ENCODE data around the gene EHD3. TPM values are rescaled to one million over a fixed set of nuclear protein-coding genes. Genes with fewer than 3 reads are reported as not detected.

The EHD3 gene
- total and polyA plus RNA-seq, 4 donors = 7.2 to 20.2 (median 13.2) TPM

GRCh38 chr2:31263636-31264190 is 29.8 kb downstream of the EHD3 start:
- TF ChIP-seq ATF3 (IDR thresholded peaks at IDR 0.05) (no peak), RAD21 (IDR thresholded peaks at IDR 0.05) (peak in 1 of 2 donors; percentile 22), RXRA (IDR thresholded peaks at IDR 0.05) (no peak), ZBTB33 (IDR thresholded peaks at IDR 0.05) (no peak), HNF4A (conservative IDR thresholded peaks at IDR 0.05) (no peak), HNF4G (IDR thresholded peaks at IDR 0.05) (no peak), NR2F2 (IDR thresholded peaks at IDR 0.05) (no peak), FOXA1 (IDR thresholded peaks at IDR 0.05) (no peak), YY1 (IDR thresholded peaks at IDR 0.05) (no peak)
- H3K4me3 ChIP-seq (ENCODE audit: low read depth in 1 of 3, low read length in 3 of 3) = no peak overlapping the region
- no peaks in the 10 kb centered on the region for H3K4me1 ChIP-seq (ENCODE audit: control insufficient read depth in 4 of 4, insufficient read depth in 4 of 4, low read length in 3 of 4)
- H3K9me3 ChIP-seq (ENCODE audit: control insufficient read depth in 4 of 4, low read length in 3 of 4) = no peaks in the 10 kb centered on the region
- H3K27me3 ChIP-seq (ENCODE audit: control insufficient read depth in 4 of 4, insufficient read depth in 4 of 4, low read length in 3 of 4) = no peaks in the 10 kb centered on the region
- H3K9ac ChIP-seq (ENCODE audit: low read depth in 1 of 2, low read length in 2 of 2) = no peak overlapping the region
- WGBS = 90% methylated on average over 3 of the region's 3 CpGs
- no peak for DNase-seq (ENCODE audit: low spot score)
- H3K27ac ChIP-seq (ENCODE audit: low read depth in 1 of 2, low read length in 2 of 2) = no peak overlapping the region
- H3K36me3 ChIP-seq (ENCODE audit: control insufficient read depth in 4 of 4, insufficient read depth in 3 of 4, low read depth in 1 of 4, low read length in 3 of 4) = no peaks in the 10 kb centered on the region

GRCh38 chr2:31265234-31265633 is 31.3 kb downstream of the EHD3 start:
- no peak overlapping the region for H3K9ac ChIP-seq (ENCODE audit: low read depth in 1 of 2, low read length in 2 of 2)
- H3K4me1 ChIP-seq (ENCODE audit: control insufficient read depth in 4 of 4, insufficient read depth in 4 of 4, low read length in 3 of 4) = no peaks in the 10 kb centered on the region
- TF ChIP-seq TAF1 (conservative IDR thresholded peaks at IDR 0.05) (no peak), ZBTB33 (IDR thresholded peaks at IDR 0.05) (no peak), GABPA (IDR thresholded peaks at IDR 0.05 in 1 of 2, conservative IDR thresholded peaks at IDR 0.05 in 1 of 2) (no peak), FOXA2 (IDR thresholded peaks at IDR 0.05) (no peak)
- no peaks in the 10 kb centered on the region for H3K27me3 ChIP-seq (ENCODE audit: control insufficient read depth in 4 of 4, insufficient read depth in 4 of 4, low read length in 3 of 4)
- no peak overlapping the region for H3K4me3 ChIP-seq (ENCODE audit: low read depth in 1 of 3, low read length in 3 of 3)
- 90% methylated on average over 6 of the region's 6 CpGs for WGBS
- H3K9me3 ChIP-seq (ENCODE audit: control insufficient read depth in 4 of 4, low read length in 3 of 4) = no peaks in the 10 kb centered on the region
- no peaks in the 10 kb centered on the region for H3K36me3 ChIP-seq (ENCODE audit: control insufficient read depth in 4 of 4, insufficient read depth in 3 of 4, low read depth in 1 of 4, low read length in 3 of 4)
- no peak overlapping the region for H3K27ac ChIP-seq (ENCODE audit: low read depth in 1 of 2, low read length in 2 of 2)
- DNase-seq (ENCODE audit: low spot score) = no peak

GRCh38 chr2:31266804-31267203 is 32.9 kb downstream of the EHD3 start:
- WGBS = 83% methylated on average over 6 of the region's 6 CpGs
- TF ChIP-seq FOXA1 (IDR thresholded peaks at IDR 0.05) = no peak
- TF ChIP-seq HNF4A (conservative IDR thresholded peaks at IDR 0.05) = no peak
- Histone ChIP-seq H3K9me3 (ENCODE audit: control insufficient read depth in 4 of 4, low read length in 3 of 4) (no peaks in the 10 kb centered on the region), H3K9ac (ENCODE audit: low read depth in 1 of 2, low read length in 2 of 2) (no peak overlapping the region), H3K4me1 (ENCODE audit: control insufficient read depth in 4 of 4, insufficient read depth in 4 of 4, low read length in 3 of 4) (no peaks in the 10 kb centered on the region), H3K36me3 (ENCODE audit: control insufficient read depth in 4 of 4, insufficient read depth in 3 of 4, low read depth in 1 of 4, low read length in 3 of 4) (no peaks in the 10 kb centered on the region), H3K27me3 (ENCODE audit: control insufficient read depth in 4 of 4, insufficient read depth in 4 of 4, low read length in 3 of 4) (no peaks in the 10 kb centered on the region), H3K4me3 (ENCODE audit: low read depth in 1 of 3, low read length in 3 of 3) (no peak overlapping the region), H3K27ac (ENCODE audit: low read depth in 1 of 2, low read length in 2 of 2) (no peak overlapping the region)
- no peak for DNase-seq (ENCODE audit: low spot score)
